Tibial nerve (tissue), 3 donors: ENCODE measurements around the gene MEP1A.

Source experiments
- CTCF ChIP-seq, 5 experiments: fragments of 200-600 bp in 3 of 5; fragments of 450-650 bp in 2 of 5; sonication (generic) in 3 of 5; IDR thresholded peaks; one replicate each; pipeline ENCODE4 v1.5.1; 2016 to 2019; ENCODE audit warnings: antibody characterized with exemption in 5 of 5, mild to moderate bottlenecking in 3 of 5, moderate library complexity in 2 of 5
- POLR2A ChIP-seq, 2 donors: fragments of 450-650 bp; IDR thresholded peaks; one replicate each; pipeline ENCODE4 v1.6.1; 2017; ENCODE audit warnings: antibody characterized with exemption in 2 of 2, mild to moderate bottlenecking in 2 of 2, moderate library complexity in 2 of 2

GRCh38 chr6:46876126-46876525 lies 82.9 kb downstream of the MEP1A start:
- TF ChIP-seq POLR2A (IDR thresholded peaks at IDR 0.05) (no peak), CTCF (IDR thresholded peaks at IDR 0.05) (no peak)
